HFFc6 (cell line): ENCODE measurements around the gene DEXI. TPM values are rescaled to one million over a fixed set of nuclear protein-coding genes. Genes with fewer than 3 reads are reported as not detected.
"Not testable (repeated sequence)": the region's sequence is repeated elsewhere in the genome, so short reads cannot be mapped to it uniquely, and the experiment has no call there.

Experiments
- DNase-seq: peaks from one replicate; pipeline ENCODE4 v3.0.0-alpha.2; 2018
- H3K27ac Mint-ChIP-seq: 2 replicates; pipeline ENCODE4 v1.8.0; 2020; ENCODE audit warnings: mild to moderate bottlenecking, mixed read lengths
- H3K27me3 Mint-ChIP-seq: 2 replicates; pipeline ENCODE4 v1.8.0; 2021; ENCODE audit warnings: mild to moderate bottlenecking, moderate library complexity, mixed read lengths; ENCODE audit not compliant: insufficient read depth
- H3K36me3 Mint-ChIP-seq: 2 replicates; pipeline ENCODE4 v1.8.0; 2021; ENCODE audit warnings: low read depth, mixed read lengths
- H3K4me1 Mint-ChIP-seq: 2 replicates; pipeline ENCODE4 v1.8.0; 2020; ENCODE audit warnings: low read depth, mixed read lengths
- H3K4me3 Mint-ChIP-seq: 2 replicates; pipeline ENCODE4 v1.8.0; 2020; ENCODE audit warnings: mild to moderate bottlenecking, moderate library complexity, mixed read lengths
- H3K9me3 Mint-ChIP-seq: 2 replicates; pipeline ENCODE4 v1.8.0; 2020; ENCODE audit warnings: mild to moderate bottlenecking, mixed read lengths
- CTCF ChIP-seq: fragments of 200-600 bp; sonication (generic); IDR thresholded peaks from 2 replicates; pipeline ENCODE4 v1.5.0; 2021; ENCODE audit warnings: antibody characterized with exemption, mild to moderate bottlenecking
- total RNA-seq, 6 experiments: library from RNA; stranded (reverse); fragmentation: NEBNext Ultra II Directional; extraction: Animal tissue kit (Norgen Biotek cat#: 25700); gene quantifications; 2 replicates in 1 of 6; 3 replicates in 5 of 6; pipeline ENCODE4 v1.2.3, GENCODE V29; 2021

The DEXI gene
- total RNA-seq, 6 experiments from 2014 or later, result 39.3 to 49.2 (median 44.3) TPM

DNA sequence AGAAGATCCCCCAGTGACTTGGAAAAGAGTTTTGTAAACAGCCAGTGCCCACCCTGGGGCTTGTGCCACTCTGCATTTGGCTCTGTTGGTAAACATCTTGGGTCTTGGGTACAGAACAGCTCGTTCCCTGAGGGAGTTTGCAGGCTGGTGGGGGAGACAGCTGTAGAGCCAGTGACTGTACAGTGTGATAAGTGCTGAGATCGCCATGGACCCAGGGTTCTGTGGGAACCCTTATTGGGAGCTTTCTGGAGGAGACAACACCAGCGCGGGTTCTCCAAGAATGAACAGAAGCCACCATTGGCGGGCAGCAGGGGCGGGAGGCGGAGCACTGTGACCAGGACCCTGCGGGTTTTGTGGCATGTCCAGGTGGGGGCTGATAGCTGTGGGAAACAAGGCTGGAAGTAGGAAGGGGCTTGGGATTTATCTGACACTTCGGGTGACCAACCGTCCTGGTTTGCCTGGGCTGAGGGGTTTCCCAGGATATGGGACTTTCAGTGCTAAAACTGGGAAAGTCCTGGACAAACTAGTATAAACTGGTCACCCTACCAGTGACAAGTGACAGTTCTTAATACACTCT, 5.0 kb upstream of the DEXI start:
- no peak for DNase-seq
- Mint-ChIP-seq H3K27ac (no peak overlapping the region; the same call in 1 of the 2 replicates), H3K4me3 (no peak overlapping the region), H3K9me3 (no peaks in the 10 kb centered on the region), H3K4me1 (peaks cover 80% of the 10 kb centered on the region), H3K36me3 (no peaks in the 10 kb centered on the region), H3K27me3 (peaks cover 2% of the 10 kb centered on the region)
- peak; percentile 25; the same call in 1 of the 2 replicates for TF ChIP-seq CTCF

DNA sequence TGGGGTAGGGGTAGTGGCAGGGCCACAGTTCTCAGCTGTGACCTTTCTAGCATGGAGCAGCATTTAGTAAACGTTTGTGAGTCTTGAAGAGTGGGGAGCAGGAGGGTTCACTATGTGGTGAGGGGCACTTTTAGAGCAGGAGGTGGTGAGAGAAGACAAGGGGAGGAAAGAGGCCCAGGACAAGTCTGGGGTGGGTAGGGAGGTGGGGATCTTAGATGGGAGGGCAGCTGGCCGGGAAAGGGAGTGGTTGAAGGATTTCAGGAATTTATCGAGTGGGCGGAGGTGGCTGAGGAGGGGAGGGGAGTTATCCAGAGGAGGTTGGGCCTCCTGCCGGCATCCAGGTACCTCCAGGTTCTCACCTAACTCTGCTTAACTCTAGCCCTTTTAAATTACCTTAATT, 4.0 kb upstream of the DEXI start:
- Mint-ChIP-seq H3K4me1 (peaks cover 78% of the 10 kb centered on the region), H3K36me3 (no peaks in the 10 kb centered on the region), H3K4me3 (peak overlapping the region; percentile 90), H3K9me3 (no peaks in the 10 kb centered on the region), H3K27ac (no peak overlapping the region), H3K27me3 (peaks cover 2% of the 10 kb centered on the region)
- no peak for TF ChIP-seq CTCF
- no peak for DNase-seq

DNA sequence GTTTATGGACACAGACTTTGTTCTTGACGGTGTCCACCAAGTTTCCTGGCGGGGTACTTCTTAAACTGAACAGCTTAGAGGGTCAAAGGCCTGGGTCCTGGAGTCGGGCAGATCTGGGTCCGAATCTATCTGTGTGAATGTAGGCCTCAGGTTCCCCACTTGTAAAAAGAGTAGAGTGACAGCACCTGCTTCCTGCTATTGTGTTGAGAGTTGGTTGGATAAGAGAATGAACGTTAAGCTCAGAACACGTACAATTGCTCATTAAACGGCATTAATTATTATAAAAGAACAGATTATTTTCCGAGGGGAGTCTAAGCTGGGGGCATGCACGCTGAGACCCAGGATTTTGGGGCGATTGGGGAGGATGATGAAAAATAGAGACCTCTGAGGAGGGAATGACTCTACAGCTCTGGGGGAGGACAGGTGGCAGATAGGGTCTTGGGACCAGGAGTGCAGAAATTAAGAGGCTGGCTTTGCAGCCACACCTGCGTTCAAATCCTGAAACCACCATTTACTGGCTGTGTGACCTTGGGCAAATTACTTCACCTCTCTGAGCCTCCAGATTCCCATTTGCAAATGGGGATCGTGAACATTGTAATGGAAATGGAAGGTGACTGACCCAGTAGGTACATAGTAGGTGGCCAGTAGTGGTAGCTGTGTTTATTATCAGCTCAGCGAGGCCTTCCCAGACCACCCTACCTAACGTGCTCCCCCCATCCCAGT, 3.0 kb upstream of the DEXI start:
- Mint-ChIP-seq H3K4me3 (peak overlapping the region; percentile 90), H3K4me1 (peaks cover 77% of the 10 kb centered on the region), H3K27me3 (peaks cover 3% of the 10 kb centered on the region), H3K27ac (peak overlapping the region; percentile 70), H3K9me3 (no peaks in the 10 kb centered on the region), H3K36me3 (peaks cover 6% of the 10 kb centered on the region)
- no peak for DNase-seq
- no peak for TF ChIP-seq CTCF

- peaks cover 77% of the 10 kb centered on the region for H3K4me1 Mint-ChIP-seq
- H3K36me3 Mint-ChIP-seq, result peaks cover 11% of the 10 kb centered on the region
- peak within 1 kb of the TSS; percentile 92 for H3K4me3 Mint-ChIP-seq
- H3K27ac Mint-ChIP-seq, result peak within 1 kb of the TSS; percentile 70
- TF ChIP-seq CTCF, result peak; percentile 57
- no peaks in the 10 kb centered on the region for H3K9me3 Mint-ChIP-seq
- peak; percentile 97 for DNase-seq
- peaks cover 3% of the 10 kb centered on the region for H3K27me3 Mint-ChIP-seq
These were observed 2.2 kb upstream of the DEXI start, which contains the start of gene CLEC16A for GRCh38 chr16:10944249-10945064. TSS of gene CLEC16A (plus strand) at chr16:10944564. CDS start at chr16:10944718, 154 bp downstream.

GRCh38 chr16:10943064-10943353, 741 bp upstream of the DEXI start:
- Mint-ChIP-seq H3K36me3 (peaks cover 14% of the 10 kb centered on the region), H3K9me3 (no peaks in the 10 kb centered on the region), H3K27me3 (peaks cover 3% of the 10 kb centered on the region), H3K4me1 (peaks cover 78% of the 10 kb centered on the region), H3K4me3 (peak overlapping the region; percentile 92), H3K27ac (peak overlapping the region; percentile 54; the same call in 1 of the 2 replicates)
- DNase-seq, result no peak
- no peak for TF ChIP-seq CTCF

GRCh38 chr16:10941935-10942351, 325 bp downstream of the DEXI start:
- Mint-ChIP-seq H3K4me1 (peaks cover 81% of the 10 kb centered on the region), H3K27ac (peak overlapping the region; percentile 80; the same call in 1 of the 2 replicates), H3K36me3 (peaks cover 14% of the 10 kb centered on the region), H3K4me3 (peak overlapping the region; percentile 92)
- H3K9me3 Mint-ChIP-seq, DNase-seq, H3K27me3 Mint-ChIP-seq: not testable (repeated sequence)
